CD14-positive monocyte (primary cell): ENCODE measurements around the gene EVC. TPM values are rescaled to one million over a fixed set of nuclear protein-coding genes. Genes with fewer than 3 reads are reported as not detected.

ENCODE experiments used
- DNase-seq, 3 donors: peaks; one replicate each; pipeline ENCODE4 v3.0.0-alpha.2; 2011 to 2022
- H2AFZ ChIP-seq: 2 replicates; pipeline ENCODE4 v1.6.0; 2012; ENCODE audit warnings: mild to moderate bottlenecking, low read depth, low read length, inconsistent platforms; ENCODE audit not compliant: insufficient read depth, poor library complexity, severe bottlenecking
- H3K27ac ChIP-seq, 2 donors: 1 replicate in 1 of 2; 2 replicates in 1 of 2; pipeline ENCODE4 v1.5.1; 2012 to 2013; ENCODE audit warnings: low read length in 2 of 2, control low read depth in 1 of 2, inconsistent platforms in 1 of 2, low read depth in 1 of 2, mild to moderate bottlenecking in 1 of 2
- H3K27me3 ChIP-seq, 2 donors: one replicate each; pipeline versions ENCODE4 v1.6.0 to v1.6.1; 2011 to 2013; ENCODE audit warnings: low read length in 2 of 2; ENCODE audit not compliant: control insufficient read depth in 2 of 2, insufficient read depth in 2 of 2
- H3K36me3 ChIP-seq, 2 donors: replicated peaks in 1 of 2; 1 replicate in 1 of 2; 2 replicates in 1 of 2; pipeline versions ENCODE4 v1.5.1 to v1.6.1; 2012 to 2013; ENCODE audit warnings: low read length in 2 of 2, control low read depth in 1 of 2, inconsistent platforms in 1 of 2, mild to moderate bottlenecking in 1 of 2; ENCODE audit not compliant: insufficient read depth in 2 of 2, control insufficient read depth in 1 of 2
- H3K4me1 ChIP-seq, 2 donors: 1 replicate in 1 of 2; 2 replicates in 1 of 2; pipeline versions ENCODE4 v1.5.1 to v1.6.1; 2012 to 2013; ENCODE audit warnings: low read length in 2 of 2, control low read depth in 1 of 2, inconsistent platforms in 1 of 2, mild to moderate bottlenecking in 1 of 2, moderate library complexity in 1 of 2; ENCODE audit not compliant: insufficient read depth in 2 of 2, control insufficient read depth in 1 of 2
- H3K4me2 ChIP-seq: replicated peaks from 2 replicates; pipeline ENCODE3; 2012; ENCODE audit warnings: low read length, moderate library complexity, mild to moderate bottlenecking; ENCODE audit not compliant: poor library complexity, severe bottlenecking; ENCODE audit errors: extremely low read depth
- H3K4me3 ChIP-seq, 3 experiments: fragments of 200-600 bp in 1 of 3; sonication (generic) in 1 of 3; replicated peaks in 1 of 3; 1 replicate in 2 of 3; 2 replicates in 1 of 3; pipeline ENCODE4 v1.5.1; 2011 to 2013; ENCODE audit warnings: low read length in 3 of 3, mild to moderate bottlenecking in 3 of 3, control low read depth in 2 of 3, low read depth in 2 of 3, inconsistent platforms in 1 of 3, moderate library complexity in 1 of 3
- H3K79me2 ChIP-seq: 2 replicates; pipeline ENCODE4 v1.6.0; 2012; ENCODE audit warnings: mild to moderate bottlenecking, control low read depth, inconsistent platforms, low read length, moderate library complexity; ENCODE audit not compliant: insufficient read depth
- H3K9ac ChIP-seq: 2 replicates; pipeline ENCODE4 v1.6.0; 2017; ENCODE audit warnings: low read length, mild to moderate bottlenecking; ENCODE audit not compliant: insufficient read depth, poor library complexity, severe bottlenecking
- H3K9me3 ChIP-seq, 2 donors: replicated peaks in 1 of 2; 1 replicate in 1 of 2; 2 replicates in 1 of 2; pipeline versions ENCODE4 v1.5.1 to v1.6.1; 2012 to 2013; ENCODE audit warnings: low read length in 2 of 2, control low read depth in 1 of 2; ENCODE audit not compliant: control insufficient read depth in 1 of 2, insufficient read depth in 1 of 2
- H4K20me1 ChIP-seq: 2 replicates; pipeline ENCODE4 v1.6.0; 2012; ENCODE audit warnings: mild to moderate bottlenecking, low read length, control low read depth, moderate library complexity; ENCODE audit not compliant: insufficient read depth
- H3K27ac Mint-ChIP-seq, 7 donors: one replicate each; pipeline ENCODE4 v1.8.0; 2020; ENCODE audit warnings: mild to moderate bottlenecking in 7 of 7, mixed read lengths in 7 of 7, moderate library complexity in 6 of 7, inconsistent platforms in 2 of 7
- H3K27me3 Mint-ChIP-seq, 3 donors: one replicate each; pipeline ENCODE4 v1.8.0; 2021 to 2022; ENCODE audit warnings: low read depth in 3 of 3, mild to moderate bottlenecking in 3 of 3, mixed read lengths in 3 of 3, moderate library complexity in 3 of 3, inconsistent platforms in 1 of 3
- H3K36me3 Mint-ChIP-seq, 2 donors: one replicate each; pipeline ENCODE4 v1.8.0; 2020; ENCODE audit warnings: mixed read lengths in 2 of 2, inconsistent platforms in 1 of 2, mild to moderate bottlenecking in 1 of 2
- H3K4me1 Mint-ChIP-seq: one replicate; pipeline ENCODE4 v1.8.0; 2020; ENCODE audit warnings: mild to moderate bottlenecking, mixed read lengths
- H3K4me3 Mint-ChIP-seq, 2 donors: one replicate each; pipeline ENCODE4 v1.8.0; 2020; ENCODE audit warnings: mild to moderate bottlenecking in 2 of 2, mixed read lengths in 2 of 2, moderate library complexity in 1 of 2
- H3K9me3 Mint-ChIP-seq, 7 donors: one replicate each; pipeline ENCODE4 v1.8.0; 2020 to 2022; ENCODE audit warnings: mixed read lengths in 7 of 7, mild to moderate bottlenecking in 6 of 7, moderate library complexity in 6 of 7, inconsistent platforms in 2 of 7
- WGBS: methylation state at CpG from one replicate; pipeline ENCODE4 v1.1.5; 2013; ENCODE audit warnings: missing lambda C conversion rate; ENCODE audit not compliant: insufficient coverage; 5-methylcytosine and 5-hydroxymethylcytosine counted together
- intact Hi-C, 2 donors: fragments of 100-400 bp; cut with micrococcal nuclease; formaldehyde crosslinking; loops; one replicate each; pipeline versions ENCODE4 v1.15.0 to v1.15.1; 2023
- polyA plus RNA-seq, 3 donors: library from polyadenylated mRNA; depleted of rRNA in 1 of 3; unstranded in 2 of 3; stranded (reverse) in 1 of 3; fragments of 300-500 nt in 2 of 3; fragments of >200 nt in 1 of 3; fragmentation: Illumina TruSeq in 2 of 3; gene quantifications; 1 replicate in 2 of 3; 2 replicates in 1 of 3; pipeline ENCODE4 v1.2.3, GENCODE V29; 2012 to 2021
- TF ChIP-seq, protein P1 (sequence below): fragments of 200-600 bp; IDR thresholded peaks from one replicate; pipeline ENCODE4 v1.8.0; 2022; ENCODE audit warnings: antibody characterized with exemption, mild to moderate bottlenecking

The EVC gene
- polyA plus RNA-seq, 3 donors = 0.36 TPM; not detected in 2

GRCh38 chr4:5718411-5718810 is 7.4 kb downstream of the EVC start:
- H3K27ac ChIP-seq = no peak overlapping the region
- peaks cover 0 to 17% (median 11%) of the 10 kb centered on the region in 7 donors for H3K9me3 Mint-ChIP-seq
- no peak overlapping the region for H3K27ac Mint-ChIP-seq
- no peaks in the 10 kb centered on the region for H4K20me1 ChIP-seq
- TF ChIP-seq, protein P1, sequence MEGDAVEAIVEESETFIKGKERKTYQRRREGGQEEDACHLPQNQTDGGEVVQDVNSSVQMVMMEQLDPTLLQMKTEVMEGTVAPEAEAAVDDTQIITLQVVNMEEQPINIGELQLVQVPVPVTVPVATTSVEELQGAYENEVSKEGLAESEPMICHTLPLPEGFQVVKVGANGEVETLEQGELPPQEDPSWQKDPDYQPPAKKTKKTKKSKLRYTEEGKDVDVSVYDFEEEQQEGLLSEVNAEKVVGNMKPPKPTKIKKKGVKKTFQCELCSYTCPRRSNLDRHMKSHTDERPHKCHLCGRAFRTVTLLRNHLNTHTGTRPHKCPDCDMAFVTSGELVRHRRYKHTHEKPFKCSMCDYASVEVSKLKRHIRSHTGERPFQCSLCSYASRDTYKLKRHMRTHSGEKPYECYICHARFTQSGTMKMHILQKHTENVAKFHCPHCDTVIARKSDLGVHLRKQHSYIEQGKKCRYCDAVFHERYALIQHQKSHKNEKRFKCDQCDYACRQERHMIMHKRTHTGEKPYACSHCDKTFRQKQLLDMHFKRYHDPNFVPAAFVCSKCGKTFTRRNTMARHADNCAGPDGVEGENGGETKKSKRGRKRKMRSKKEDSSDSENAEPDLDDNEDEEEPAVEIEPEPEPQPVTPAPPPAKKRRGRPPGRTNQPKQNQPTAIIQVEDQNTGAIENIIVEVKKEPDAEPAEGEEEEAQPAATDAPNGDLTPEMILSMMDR = no peak
- peaks cover 8% of the 10 kb centered on the region in 2 donors for H3K9me3 ChIP-seq
- peaks cover 3 to 12% (median 8%) of the 10 kb centered on the region in 3 donors for H3K27me3 Mint-ChIP-seq
- no peaks in the 10 kb centered on the region for H3K36me3 Mint-ChIP-seq
- H3K4me1 Mint-ChIP-seq = no peaks in the 10 kb centered on the region
- H3K27me3 ChIP-seq = peaks cover 0 to 2% of the 10 kb centered on the region in 2 donors
- H3K79me2 ChIP-seq = no peaks in the 10 kb centered on the region
- H3K9ac ChIP-seq = no peak overlapping the region
- no peak overlapping the region for H2AFZ ChIP-seq
- no peak overlapping the region for H3K4me2 ChIP-seq
- no peaks in the 10 kb centered on the region for H3K36me3 ChIP-seq
- no peaks in the 10 kb centered on the region for H3K4me1 ChIP-seq
- H3K4me3 Mint-ChIP-seq = no peak overlapping the region
- 67% methylated on average over 1 of the region's 4 CpGs for WGBS
- intact Hi-C loops = no loop called here
- no peak for DNase-seq
- H3K4me3 ChIP-seq = no peak overlapping the region

- no peaks in the 10 kb centered on the region for H3K79me2 ChIP-seq
- TF ChIP-seq, protein P1 = no peak
- Mint-ChIP-seq H3K27ac (no peak overlapping the region), H3K4me3 (no peak overlapping the region), H3K4me1 (no peaks in the 10 kb centered on the region), H3K36me3 (no peaks in the 10 kb centered on the region), H3K27me3 (peaks cover 3 to 9% (median 8%) of the 10 kb centered on the region in 3 donors), H3K9me3 (peaks cover 0 to 17% (median 11%) of the 10 kb centered on the region in 7 donors)
- no peaks in the 10 kb centered on the region for H4K20me1 ChIP-seq
- H3K4me3 ChIP-seq = no peak overlapping the region
- no peaks in the 10 kb centered on the region for H3K36me3 ChIP-seq
- no peak overlapping the region for H2AFZ ChIP-seq
- H3K9ac ChIP-seq = no peak overlapping the region
- no peak overlapping the region for H3K4me2 ChIP-seq
- no peak overlapping the region for H3K27ac ChIP-seq
- no peaks in the 10 kb centered on the region for H3K4me1 ChIP-seq
- H3K9me3 ChIP-seq = peaks cover 8% of the 10 kb centered on the region in 2 donors
- intact Hi-C loops = no loop called here
- H3K27me3 ChIP-seq = peaks cover 0 to 2% of the 10 kb centered on the region in 2 donors
- 78% methylated on average over 4 of the region's 7 CpGs for WGBS
- DNase-seq = no peak
Observed at GRCh38 chr4:5719350-5720055, 8.5 kb downstream of the EVC start.
